HG03039 (cell line): ENCODE measurements around the gene NOL4L.

Source experiments
- ATAC-seq: cut with Tn5 transposase; IDR thresholded peaks from one replicate; pipeline ENCODE4 v1.9.1; 2021; ENCODE audit warnings: mild to moderate bottlenecking, moderate library complexity; ENCODE audit not compliant: unreplicated experiment

The NOL4L gene

GRCh38 chr20:32527447-32528055 lies 57.6 kb downstream of the NOL4L start:
- ATAC-seq: no peak

DNA sequence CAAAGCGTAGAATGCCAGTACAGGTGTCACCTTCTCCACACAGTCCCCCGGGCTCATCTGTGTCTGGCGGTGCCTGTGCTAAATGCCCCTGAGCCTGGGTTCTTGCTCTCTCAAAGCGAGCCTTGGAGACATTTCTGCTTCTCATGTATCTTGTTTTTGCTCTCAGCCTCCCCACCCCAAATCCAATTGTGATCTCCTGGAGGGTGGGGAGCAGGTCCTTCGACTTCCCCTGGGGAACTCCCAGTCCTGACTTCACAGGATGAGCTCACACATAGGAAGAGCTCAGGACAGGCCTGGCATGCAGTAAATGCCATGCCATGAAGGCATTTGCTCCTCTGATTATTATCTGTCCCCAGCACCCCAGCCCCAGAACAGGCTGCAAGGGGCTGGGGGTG lies 58.1 kb downstream of the NOL4L start:
- no peak for ATAC-seq

DNA sequence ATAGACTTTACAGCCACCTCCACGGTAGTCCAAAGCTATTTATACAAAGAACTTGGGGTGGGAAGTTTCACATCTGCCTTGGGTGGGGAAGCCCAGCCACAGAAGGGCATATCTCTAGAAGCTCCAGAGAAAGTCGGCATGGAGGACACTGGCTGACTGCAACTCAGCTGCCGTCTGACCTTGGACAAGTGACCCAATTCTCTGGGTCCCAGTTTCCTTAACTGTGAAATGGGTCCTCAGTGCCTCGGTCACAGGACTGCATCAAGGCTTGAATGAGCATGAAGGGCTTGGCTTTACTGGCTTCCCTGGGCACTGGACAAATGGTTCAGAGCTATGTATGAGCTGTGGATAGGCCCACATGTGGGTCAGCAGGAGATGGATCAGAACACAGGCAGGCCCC lies 58.6 kb downstream of the NOL4L start:
- no peak for ATAC-seq

- no peak for ATAC-seq
Measured at GRCh38 chr20:32526125-32526524, 59.0 kb downstream of the NOL4L start.

DNA sequence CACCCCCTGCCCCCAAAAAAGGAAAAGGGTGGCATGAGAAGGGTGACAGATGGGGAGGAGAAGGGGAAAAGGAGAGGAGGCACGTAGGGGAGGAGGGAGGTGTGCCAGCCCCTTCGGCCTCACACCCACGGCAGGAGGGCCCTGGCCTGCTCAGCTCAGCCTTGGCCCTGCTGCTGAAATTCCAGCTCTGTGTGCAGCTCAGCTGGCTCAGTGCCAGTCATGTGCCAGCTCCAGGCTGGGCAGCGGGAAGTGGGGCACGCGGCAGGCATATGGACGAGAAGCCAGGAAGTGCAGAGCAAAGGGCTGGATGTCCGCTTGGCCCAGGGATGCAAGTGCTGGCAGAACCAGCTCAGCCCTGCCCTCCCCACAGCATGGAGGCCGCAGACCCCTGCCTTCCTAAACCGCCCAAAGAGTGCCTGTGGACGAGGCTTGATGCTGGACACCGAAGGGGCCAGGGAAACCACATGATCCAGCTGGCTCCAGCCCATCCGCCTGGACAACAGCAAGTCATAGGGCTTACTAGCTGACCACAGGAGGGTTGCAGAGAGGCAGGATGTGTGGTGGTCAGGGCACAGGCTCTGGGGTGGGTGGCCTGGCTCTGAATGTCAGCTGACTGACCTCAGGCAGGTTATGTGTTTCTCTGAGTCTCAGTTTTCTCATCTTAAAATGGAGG lies 60.2 kb downstream of the NOL4L start:
- ATAC-seq: no peak

- no peak for ATAC-seq
Measured at GRCh38 chr20:32523613-32524213, 61.4 kb downstream of the NOL4L start.

GRCh38 chr20:32522776-32523612 lies 62.1 kb downstream of the NOL4L start:
- ATAC-seq: no peak

GRCh38 chr20:32522526-32522775 lies 62.7 kb downstream of the NOL4L start:
- ATAC-seq: no peak

- no peak for ATAC-seq
Measured at GRCh38 chr20:32521780-32522525, 63.2 kb downstream of the NOL4L start.

GRCh38 chr20:32520927-32521203 lies 64.3 kb downstream of the NOL4L start:
- ATAC-seq: no peak

DNA sequence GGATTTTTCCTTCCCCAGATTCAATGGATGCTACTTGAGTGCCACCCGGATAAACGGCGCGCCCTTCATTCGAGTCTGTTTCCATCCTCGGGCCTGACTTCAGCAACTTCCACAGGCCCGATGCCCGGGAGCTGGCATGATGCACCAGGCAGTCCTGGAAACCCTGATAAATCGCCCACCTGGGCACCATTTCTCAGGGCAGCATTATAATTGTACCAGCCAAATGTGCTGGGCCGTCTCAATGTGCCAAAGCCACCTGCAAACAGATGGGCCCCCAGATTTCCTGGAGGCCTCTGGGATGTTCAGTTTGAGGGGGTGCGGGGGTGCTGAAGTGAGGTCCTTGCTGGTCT lies 65.8 kb downstream of the NOL4L start:
- no peak for ATAC-seq

DNA sequence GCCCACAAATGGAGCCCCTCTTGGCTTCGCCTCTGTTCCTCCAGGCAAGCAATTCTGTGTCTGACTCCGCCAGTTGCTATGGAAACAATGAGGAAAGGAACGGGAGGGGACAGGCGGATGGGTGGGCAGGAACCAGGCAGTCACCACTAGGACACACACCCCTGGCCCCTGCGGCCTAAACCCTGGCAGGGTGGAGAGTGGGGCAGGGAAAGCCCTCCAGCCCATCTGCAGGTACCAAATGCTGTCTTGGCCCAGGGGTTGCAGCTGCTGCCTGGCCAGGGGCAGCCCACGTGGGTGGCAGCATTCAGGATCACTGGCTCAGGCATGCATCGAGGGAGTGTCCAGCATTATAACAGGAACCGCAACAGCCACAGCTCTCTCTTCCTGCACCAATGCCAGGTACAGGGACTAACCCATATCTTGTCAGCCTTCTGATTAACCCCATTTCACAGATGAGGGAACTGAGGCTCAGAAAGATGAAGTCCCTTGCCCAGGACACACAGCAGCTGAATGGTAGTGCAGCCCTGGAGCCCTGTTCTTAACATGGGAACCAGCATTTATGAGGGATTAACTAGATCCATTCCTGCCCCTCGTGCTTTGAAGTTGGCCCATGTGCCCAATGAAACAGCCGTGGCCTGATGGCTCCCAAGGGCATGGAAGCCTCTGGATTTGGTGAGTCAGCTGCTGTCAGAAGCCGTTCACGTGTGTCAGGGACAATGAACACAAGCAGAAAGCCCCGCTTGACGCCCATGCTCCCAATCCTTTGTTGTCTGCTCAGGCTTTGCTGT lies 66.3 kb downstream of the NOL4L start:
- no peak for ATAC-seq

GRCh38 chr20:32517914-32518592 lies 67.1 kb downstream of the NOL4L start:
- ATAC-seq: no peak

DNA sequence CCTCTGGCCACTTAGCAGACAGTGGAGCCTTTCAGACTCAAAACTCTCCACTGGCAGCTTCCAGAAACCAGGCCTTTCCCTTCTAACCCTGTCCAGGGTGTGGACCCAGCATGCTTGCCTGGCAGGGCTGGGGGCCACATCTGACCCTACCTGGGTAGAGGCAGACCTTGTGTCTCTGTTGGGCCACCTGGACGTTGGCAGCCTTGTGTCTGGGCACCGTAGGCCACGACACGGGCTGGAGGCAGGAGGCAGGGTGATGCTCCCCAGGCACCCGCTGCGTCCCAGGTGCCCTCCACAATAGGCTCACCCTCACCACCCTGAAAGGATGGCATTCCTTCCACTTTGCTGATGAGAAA lies 67.6 kb downstream of the NOL4L start:
- no peak for ATAC-seq

DNA sequence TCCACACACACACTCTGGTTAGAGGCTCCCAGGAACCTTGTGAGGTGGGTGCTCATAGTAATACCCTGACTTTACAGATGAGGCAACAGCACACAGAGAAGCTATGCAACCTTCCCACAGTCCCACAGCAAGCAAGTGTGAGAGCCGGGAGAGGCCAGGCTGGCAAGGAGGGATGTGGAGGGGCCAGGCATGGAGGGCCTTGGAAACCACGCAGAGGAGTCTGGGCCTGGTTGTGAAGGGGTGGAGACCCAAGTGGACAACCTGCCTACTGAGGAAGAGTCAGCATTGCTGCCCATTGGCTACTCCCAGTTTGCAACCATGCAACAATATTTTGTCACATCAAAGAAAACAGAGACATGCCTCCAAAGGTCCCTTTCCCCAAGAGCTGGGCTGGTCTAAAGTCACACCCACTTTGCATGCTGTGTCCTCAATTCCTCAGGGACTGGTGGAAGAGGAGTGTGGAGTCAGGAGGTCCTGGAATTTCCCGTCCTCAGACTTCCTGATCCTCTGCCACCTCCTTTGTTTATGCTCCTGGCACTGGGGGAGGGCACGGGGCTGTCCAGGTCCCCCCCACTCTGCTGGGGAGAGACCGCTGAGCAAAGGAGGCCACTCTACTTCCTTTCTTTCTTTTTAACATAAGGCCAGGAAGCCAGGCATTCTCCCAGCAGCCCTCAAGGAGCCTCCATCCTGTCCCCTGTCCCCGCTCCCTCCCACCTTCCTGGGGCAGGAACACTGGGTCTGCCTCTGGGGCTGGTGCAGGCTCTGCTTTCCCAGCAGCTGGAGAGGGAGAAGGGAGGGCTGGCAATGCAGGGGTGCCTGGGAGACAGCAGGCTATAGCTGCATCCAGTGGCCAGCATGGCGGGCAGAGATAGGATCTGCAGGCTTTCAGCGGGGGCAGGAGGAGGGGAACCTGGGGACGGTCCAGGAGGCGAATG lies 68.3 kb downstream of the NOL4L start:
- ATAC-seq: no peak

DNA sequence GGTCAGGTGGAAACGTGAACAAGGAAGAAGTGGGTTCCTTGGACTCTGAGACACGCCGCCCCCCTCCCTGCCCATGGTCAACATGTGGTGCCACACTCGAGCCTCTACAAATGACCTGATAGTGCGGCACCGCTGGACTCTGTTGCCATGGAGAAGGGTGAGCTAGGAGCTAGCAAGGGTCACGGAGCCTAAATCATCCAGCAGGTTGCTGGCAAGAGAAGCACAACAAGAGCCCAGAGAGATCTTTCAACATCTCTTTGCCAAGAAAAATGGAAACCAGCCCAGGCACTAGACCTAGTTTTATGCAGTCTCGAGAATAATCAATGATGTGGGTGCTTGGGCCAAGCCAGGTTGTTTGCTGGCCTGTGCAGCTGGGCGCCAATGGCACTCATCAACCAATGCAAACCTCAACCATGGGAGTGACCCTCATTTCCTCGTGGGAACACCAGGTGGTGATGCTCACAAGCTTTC lies 69.5 kb downstream of the NOL4L start:
- ATAC-seq: no peak

- ATAC-seq: no peak
Measured at GRCh38 chr20:32514760-32515159, 70.4 kb downstream of the NOL4L start.

DNA sequence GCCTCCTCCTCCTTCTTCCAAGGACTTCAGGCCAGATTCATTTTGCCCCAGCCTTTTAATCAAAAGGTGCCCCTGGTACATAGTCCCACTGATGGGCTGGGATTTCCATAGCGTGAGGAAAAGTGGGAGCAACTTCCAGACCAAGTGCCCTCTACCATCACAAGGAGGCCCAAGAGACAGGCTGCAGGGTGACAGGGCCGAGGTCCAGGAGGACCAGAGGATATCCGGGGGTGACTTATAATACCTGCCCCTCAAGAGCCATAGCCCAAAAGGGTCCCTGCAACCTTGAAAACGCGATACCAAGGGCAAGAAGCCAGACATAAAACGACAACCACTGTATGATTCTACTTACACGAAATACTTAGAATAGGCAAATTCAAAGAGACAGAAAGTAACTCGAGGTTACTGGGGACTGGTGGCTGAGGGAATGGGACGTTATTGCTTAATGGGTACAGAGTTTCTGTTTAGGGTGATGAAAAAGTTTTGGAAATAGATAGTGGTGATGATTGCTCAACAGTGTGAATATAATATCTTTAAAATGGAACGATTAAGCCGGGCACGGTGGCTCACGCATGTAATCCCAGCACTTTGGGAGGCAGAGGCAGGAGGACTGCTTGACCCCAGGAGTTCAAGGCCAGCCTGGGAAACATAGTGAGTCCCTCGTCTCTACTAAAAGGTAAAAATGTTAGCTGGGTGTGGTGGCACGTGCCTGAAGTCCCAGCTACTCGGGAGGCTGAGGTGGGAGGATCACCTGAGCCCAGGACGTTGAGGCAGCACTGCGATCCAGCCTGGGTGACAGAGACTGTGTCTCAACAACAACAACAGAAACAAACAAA lies 71.9 kb downstream of the NOL4L start:
- ATAC-seq: no peak
